Thyroid gland (tissue), 4 donors: ENCODE measurements around the gene GFRA4. TPM values are rescaled to one million over a fixed set of nuclear protein-coding genes. Genes with fewer than 3 reads are reported as not detected.

ENCODE experiments used
- DNase-seq, 2 donors: peaks; one replicate each; pipeline ENCODE4 v3.0.0-alpha.2; 2019
- H3K27ac ChIP-seq, 3 donors: fragments of 200-600 bp; sonication (generic); 1 replicate in 2 of 3; 2 replicates in 1 of 3; pipeline ENCODE4 v1.5.1; 2016 to 2019; ENCODE audit warnings: mild to moderate bottlenecking in 1 of 3, moderate library complexity in 1 of 3
- H3K27me3 ChIP-seq: fragments of 200-600 bp; sonication (generic); one replicate; pipeline ENCODE4 v1.5.1; 2019
- H3K36me3 ChIP-seq, 2 donors: fragments of 200-600 bp; sonication (generic); one replicate each; pipeline ENCODE4 v1.5.1; 2016 to 2019
- H3K4me1 ChIP-seq, 2 donors: fragments of 200-600 bp; sonication (generic); one replicate each; pipeline ENCODE4 v1.5.1; 2017 to 2019
- H3K4me3 ChIP-seq, 3 donors: fragments of 200-600 bp; sonication (generic); replicated peaks in 1 of 3; 1 replicate in 2 of 3; 2 replicates in 1 of 3; pipeline ENCODE4 v1.5.1; 2016; ENCODE audit warnings: mild to moderate bottlenecking in 1 of 3
- H3K9me3 ChIP-seq: fragments of 200-600 bp; sonication (generic); one replicate; pipeline ENCODE4 v1.5.1; 2017
- POLR2A ChIP-seq, 2 donors: fragments of 450-650 bp; IDR thresholded peaks; one replicate each; pipeline ENCODE4 v1.6.1; 2017; ENCODE audit warnings: antibody characterized with exemption in 2 of 2, mild to moderate bottlenecking in 2 of 2, moderate library complexity in 1 of 2
- WGBS, 2 donors: methylation state at CpG; one replicate each; pipeline ENCODE4 v1.1.5; 2017; 5-methylcytosine and 5-hydroxymethylcytosine counted together
- intact Hi-C: fragments of 100-400 bp; cut with DNase I; formaldehyde crosslinking; loops from one replicate; pipeline ENCODE4 v1.15.1; 2023
- total RNA-seq, 4 donors: library from RNA; depleted of rRNA; stranded (reverse); fragments of >200 nt; gene quantifications; one replicate each; pipeline ENCODE4 v1.2.3, GENCODE V29; 2016
- TF ChIP-seq, protein P1 (sequence below), 6 experiments: fragments of 200-600 bp in 3 of 6; fragments of 450-650 bp in 3 of 6; sonication (generic) in 3 of 6; IDR thresholded peaks; one replicate each; pipeline ENCODE4 v1.5.1; 2016 to 2019; ENCODE audit warnings: antibody characterized with exemption in 6 of 6, mild to moderate bottlenecking in 2 of 6, inconsistent platforms in 1 of 6, moderate library complexity in 1 of 6

GFRA4 gene
- total RNA-seq, 4 donors from 2014 or later = 0.81 to 3.0 (median 3.0) TPM; not detected in 1

DNA sequence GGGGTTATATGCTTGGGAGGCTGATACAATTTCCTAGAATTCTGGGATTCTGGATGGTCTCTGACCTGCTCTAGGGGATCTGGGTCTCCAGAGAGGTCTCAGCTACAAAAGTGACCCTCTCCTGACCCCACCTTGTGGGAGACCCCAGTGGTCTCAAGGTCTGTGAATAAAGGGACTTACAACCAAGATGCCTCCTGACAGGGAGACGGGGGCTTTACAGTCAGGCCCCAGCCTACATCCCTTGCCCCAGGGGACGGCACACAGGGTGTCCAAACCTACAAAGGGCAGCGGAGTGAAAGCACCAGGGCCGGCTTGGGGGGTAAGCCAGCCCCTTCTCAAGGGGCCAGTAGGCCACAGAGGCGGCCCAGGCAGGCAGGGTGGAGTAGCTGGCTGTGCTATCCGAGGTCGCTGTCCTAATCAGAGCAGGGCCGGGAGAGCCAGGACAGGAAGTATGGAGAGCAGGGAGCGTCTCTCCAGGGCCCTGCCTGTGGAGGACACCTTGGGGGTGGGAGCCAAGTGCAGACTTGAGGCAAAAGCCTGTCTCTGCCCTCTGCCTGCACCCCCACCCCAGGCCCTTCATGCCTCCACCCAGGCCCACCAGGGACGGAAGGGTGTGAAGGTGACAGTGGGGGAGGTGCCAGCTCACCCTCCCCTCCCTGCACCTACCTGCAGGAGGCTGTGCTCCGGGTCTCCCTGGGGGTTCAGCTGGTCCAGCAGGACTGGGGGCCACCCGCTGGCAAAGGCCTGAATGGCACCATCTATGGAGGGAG, 3.5 kb downstream of the GFRA4 start:
- TF ChIP-seq, protein P1, sequence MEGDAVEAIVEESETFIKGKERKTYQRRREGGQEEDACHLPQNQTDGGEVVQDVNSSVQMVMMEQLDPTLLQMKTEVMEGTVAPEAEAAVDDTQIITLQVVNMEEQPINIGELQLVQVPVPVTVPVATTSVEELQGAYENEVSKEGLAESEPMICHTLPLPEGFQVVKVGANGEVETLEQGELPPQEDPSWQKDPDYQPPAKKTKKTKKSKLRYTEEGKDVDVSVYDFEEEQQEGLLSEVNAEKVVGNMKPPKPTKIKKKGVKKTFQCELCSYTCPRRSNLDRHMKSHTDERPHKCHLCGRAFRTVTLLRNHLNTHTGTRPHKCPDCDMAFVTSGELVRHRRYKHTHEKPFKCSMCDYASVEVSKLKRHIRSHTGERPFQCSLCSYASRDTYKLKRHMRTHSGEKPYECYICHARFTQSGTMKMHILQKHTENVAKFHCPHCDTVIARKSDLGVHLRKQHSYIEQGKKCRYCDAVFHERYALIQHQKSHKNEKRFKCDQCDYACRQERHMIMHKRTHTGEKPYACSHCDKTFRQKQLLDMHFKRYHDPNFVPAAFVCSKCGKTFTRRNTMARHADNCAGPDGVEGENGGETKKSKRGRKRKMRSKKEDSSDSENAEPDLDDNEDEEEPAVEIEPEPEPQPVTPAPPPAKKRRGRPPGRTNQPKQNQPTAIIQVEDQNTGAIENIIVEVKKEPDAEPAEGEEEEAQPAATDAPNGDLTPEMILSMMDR (IDR thresholded peaks at IDR 0.05) = no peak
- TF ChIP-seq POLR2A (IDR thresholded peaks at IDR 0.05) = no peak
- H3K9me3 ChIP-seq = no peaks in the 10 kb centered on the region
- no peak overlapping the region for H3K4me3 ChIP-seq
- peaks cover 0 to 21% of the 10 kb centered on the region in 2 donors for H3K4me1 ChIP-seq
- no peak for DNase-seq
- no peak overlapping the region for H3K27ac ChIP-seq
- no peaks in the 10 kb centered on the region for H3K27me3 ChIP-seq
- intact Hi-C loops = no loop called here
- WGBS, 2 donors = 76 to 80% methylated on average over 5 to 9 of the region's 12 CpGs
- H3K36me3 ChIP-seq = no peaks in the 10 kb centered on the region

DNA sequence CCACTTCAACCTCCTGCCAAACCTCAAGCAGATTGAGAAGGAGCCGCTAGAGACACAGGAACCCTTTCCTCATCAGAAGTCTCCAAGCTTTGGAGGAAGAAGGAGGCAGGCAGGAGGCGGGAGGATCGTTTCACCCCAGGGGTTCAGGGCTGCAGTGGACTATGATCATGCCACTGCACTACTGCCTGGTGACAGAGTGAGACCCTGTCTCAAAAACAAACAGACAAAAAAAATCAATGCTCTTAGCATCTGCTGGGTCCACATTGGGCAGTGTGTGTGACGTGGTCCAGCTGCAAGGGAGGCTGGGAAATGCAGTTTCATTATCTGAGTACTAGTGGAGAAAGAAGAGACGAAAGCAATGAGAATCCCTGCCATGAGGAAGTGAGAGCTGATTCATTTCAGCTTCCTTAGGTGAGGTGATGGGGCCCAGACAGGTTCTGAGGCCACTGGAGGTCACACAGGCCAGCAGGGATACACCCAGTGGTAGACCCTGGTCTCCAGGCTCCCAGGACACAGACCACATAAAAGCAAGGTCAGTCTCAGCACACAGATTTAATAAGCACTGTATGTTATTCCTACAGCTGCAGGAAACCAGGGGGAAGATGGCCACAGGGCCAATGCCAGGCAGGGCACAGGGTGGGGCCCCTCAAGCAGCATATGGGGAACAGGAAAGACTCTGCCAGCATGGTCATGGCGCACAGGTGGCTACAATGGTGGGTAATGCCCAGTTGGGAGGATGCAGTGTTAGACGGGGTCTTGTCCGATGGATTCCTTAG, 4.3 kb downstream of the GFRA4 start:
- DNase-seq = no peak
- Histone ChIP-seq H3K4me3 (no peak overlapping the region), H3K4me1 (peaks cover 7 to 28% of the 10 kb centered on the region in 2 donors), H3K9me3 (no peaks in the 10 kb centered on the region), H3K27me3 (no peaks in the 10 kb centered on the region), H3K27ac (no peak overlapping the region), H3K36me3 (no peaks in the 10 kb centered on the region)
- no peak for TF ChIP-seq POLR2A (IDR thresholded peaks at IDR 0.05)
- TF ChIP-seq, protein P1 (IDR thresholded peaks at IDR 0.05) = no peak
- intact Hi-C loops = no loop called here
- WGBS, 2 donors = 73 to 82% methylated on average over 8 of the region's 8 CpGs

DNA sequence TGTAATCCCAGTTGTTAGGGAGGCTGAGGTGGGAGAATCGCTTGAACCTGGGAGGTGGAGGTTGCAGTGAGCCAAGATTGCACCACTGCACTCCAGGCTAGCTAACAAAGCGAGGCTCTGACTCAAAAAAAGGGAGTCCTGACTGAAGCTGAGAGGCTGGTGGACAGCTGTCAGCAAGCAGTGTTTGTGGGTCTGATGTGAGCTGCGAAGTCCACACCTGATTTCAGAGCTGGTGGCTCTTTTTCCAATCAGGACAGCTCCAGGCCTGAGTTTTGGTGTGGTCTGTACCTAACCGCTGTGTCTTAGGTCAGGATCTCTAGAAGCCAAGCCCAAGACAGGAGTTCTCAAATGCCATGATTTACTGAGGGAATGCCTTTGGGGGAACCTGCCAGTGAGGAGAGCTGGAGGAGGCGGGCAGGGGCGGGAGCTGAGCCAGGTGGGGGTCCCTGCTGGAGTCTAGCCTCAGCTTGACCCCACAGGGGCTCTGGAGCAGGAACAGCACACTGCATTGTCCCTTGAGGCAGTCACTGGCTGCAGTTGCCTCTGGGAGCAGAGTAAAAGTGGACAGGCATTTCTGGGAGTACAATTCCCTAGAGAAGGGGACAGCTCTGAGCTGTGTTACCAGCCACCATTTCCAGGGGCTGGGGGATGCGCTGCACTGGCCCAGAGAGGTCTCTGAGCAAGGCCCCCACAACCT, 5.0 kb downstream of the GFRA4 start:
- intact Hi-C loops = no loop called here
- no peaks in the 10 kb centered on the region for H3K36me3 ChIP-seq
- no peak for DNase-seq
- WGBS, 2 donors = 82 to 97% methylated on average over 6 of the region's 7 CpGs
- TF ChIP-seq POLR2A (IDR thresholded peaks at IDR 0.05) = no peak
- TF ChIP-seq, protein P1 (IDR thresholded peaks at IDR 0.05) = no peak
- H3K27ac ChIP-seq = no peak overlapping the region
- peaks cover 13 to 36% of the 10 kb centered on the region in 2 donors for H3K4me1 ChIP-seq
- no peak overlapping the region for H3K4me3 ChIP-seq
- H3K9me3 ChIP-seq = no peaks in the 10 kb centered on the region
- no peaks in the 10 kb centered on the region for H3K27me3 ChIP-seq

DNA sequence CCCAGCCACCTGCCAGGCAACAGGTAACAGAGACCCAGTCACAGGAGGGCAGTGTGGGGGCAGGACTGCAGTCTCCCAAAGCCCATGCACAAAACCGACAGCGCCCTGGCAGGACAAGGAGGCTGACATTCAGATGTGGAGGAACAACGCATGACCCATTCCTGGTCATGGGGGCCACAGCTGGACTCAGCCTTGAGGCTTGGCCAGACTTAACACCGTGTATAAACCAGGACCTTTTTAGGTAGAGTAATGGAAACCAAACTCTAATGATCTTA, 8.1 kb downstream of the GFRA4 start:
- intact Hi-C loops = no loop called here
- WGBS, 2 donors = 80 to 81% methylated on average over 1 to 3 of the region's 4 CpGs

More for the DNA sequence above, 8.1 kb downstream of the GFRA4 start:
- DNase-seq = no peak
- Histone ChIP-seq H3K9me3 (no peaks in the 10 kb centered on the region), H3K4me1 (peaks cover 13 to 40% of the 10 kb centered on the region in 2 donors), H3K27me3 (no peaks in the 10 kb centered on the region), H3K4me3 (no peak overlapping the region), H3K36me3 (no peaks in the 10 kb centered on the region), H3K27ac (peak overlapping the region; percentile 5 to 69 (median 56))
- TF ChIP-seq, protein P1 (IDR thresholded peaks at IDR 0.05) = no peak
- TF ChIP-seq POLR2A (IDR thresholded peaks at IDR 0.05) = no peak
